HepG2 (cell line): ENCODE results near the gene WDR18. TPM values are rescaled to one million over a fixed set of nuclear protein-coding genes. Genes with fewer than 3 reads are reported as not detected.

Experiments used
- AGO1 ChIP-seq: fragments of 200-400 bp; formaldehyde crosslinking; IDR thresholded peaks from 2 replicates; pipeline ENCODE4 v1.6.1; 2017; ENCODE audit warnings: mild to moderate bottlenecking, low read depth, low read length, moderate library complexity; ENCODE audit not compliant: poor library complexity, severe bottlenecking
- CBX5 ChIP-seq: sonication (generic); formaldehyde crosslinking; IDR thresholded peaks from 2 replicates; pipeline ENCODE4 v1.4.0; 2020; ENCODE audit warnings: missing genetic modification reagents, borderline replicate concordance
- KAT7 ChIP-seq: IDR thresholded peaks from 2 replicates; pipeline ENCODE4 v1.6.1; 2018; ENCODE audit warnings: borderline replicate concordance, missing compliant biosample characterization
- MAFG ChIP-seq: sonication (generic); formaldehyde crosslinking; IDR thresholded peaks from 2 replicates; pipeline ENCODE4 v1.5.1; 2020; ENCODE audit warnings: mild to moderate bottlenecking, missing genetic modification reagents
- MATR3 ChIP-seq: sonication (generic); formaldehyde crosslinking; IDR thresholded peaks from 2 replicates; pipeline ENCODE4 v1.4.0; 2020; ENCODE audit warnings: missing genetic modification reagents
- MYC ChIP-seq: sonication (generic); formaldehyde crosslinking; IDR thresholded peaks from 2 replicates; pipeline ENCODE4 v1.9.0; 2021; ENCODE audit warnings: missing genetic modification reagents, borderline replicate concordance
- NFKB2 ChIP-seq: sonication (generic); formaldehyde crosslinking; IDR thresholded peaks from 2 replicates; pipeline ENCODE4 v1.4.0; 2020; ENCODE audit warnings: missing genetic modification reagents, borderline replicate concordance
- RXRB ChIP-seq: IDR thresholded peaks from 2 replicates; pipeline ENCODE4 v1.6.1; 2016; ENCODE audit warnings: borderline replicate concordance, missing genetic modification reagents, missing compliant biosample characterization
- ZMYM2 ChIP-seq: sonication (generic); formaldehyde crosslinking; IDR thresholded peaks from 2 replicates; pipeline ENCODE4 v1.8.0; 2022; ENCODE audit warnings: mild to moderate bottlenecking, missing genetic modification reagents
- ZNF335 ChIP-seq: sonication (generic); formaldehyde crosslinking; IDR thresholded peaks from 2 replicates; pipeline ENCODE4 v1.4.0; 2020; ENCODE audit warnings: missing genetic modification reagents
- ZNF354B ChIP-seq: sonication (generic); formaldehyde crosslinking; IDR thresholded peaks from 2 replicates; pipeline ENCODE4 v1.8.0; 2022; ENCODE audit warnings: mild to moderate bottlenecking, missing genetic modification reagents
- ZNF563 ChIP-seq: sonication (generic); formaldehyde crosslinking; IDR thresholded peaks from 2 replicates; pipeline ENCODE4 v1.8.0; 2022; ENCODE audit warnings: mild to moderate bottlenecking, moderate library complexity, missing genetic modification reagents
- ZNF883 ChIP-seq: sonication (generic); formaldehyde crosslinking; IDR thresholded peaks from 2 replicates; pipeline ENCODE4 v1.5.1; 2020; ENCODE audit warnings: mild to moderate bottlenecking, missing genetic modification reagents; ENCODE audit errors: not compliant biosample characterization
- polyA plus RNA-seq, 8 experiments: library from polyadenylated mRNA; depleted of rRNA in 3 of 8; stranded (reverse) in 7 of 8; unstranded in 1 of 8; fragments of >200 nt; fragmentation: Illumina TruSeq in 4 of 8; extraction: Trizol in 4 of 8; gene quantifications; 2 replicates each; pipeline versions ENCODE4 v1.2.1 to v1.2.3, GENCODE V29; 2011 to 2016; ENCODE audit warnings: low read depth in 4 of 8, missing spikeins in 1 of 8, mixed read lengths in 1 of 8; ENCODE audit not compliant: insufficient read depth in 1 of 8
- total RNA-seq, 5 experiments: library from RNA; depleted of rRNA; stranded (reverse); fragments of >200 nt; fragmentation: Illumina TruSeq; extraction: Trizol; gene quantifications; 2 replicates each; pipeline ENCODE4 v1.2.3, GENCODE V29; 2016; ENCODE audit warnings: low read depth in 1 of 5
- TF ChIP-seq, protein P1 (sequence below): sonication (generic); formaldehyde crosslinking; IDR thresholded peaks from 2 replicates; pipeline ENCODE4 v1.5.1; 2020; ENCODE audit warnings: mild to moderate bottlenecking, missing genetic modification reagents, moderate library complexity
- TF ChIP-seq, protein P2 (sequence below): sonication (generic); formaldehyde crosslinking; IDR thresholded peaks from 2 replicates; pipeline ENCODE4 v1.5.1; 2020; ENCODE audit warnings: missing genetic modification reagents, mild to moderate bottlenecking, borderline replicate concordance
- TF ChIP-seq, protein P3 (sequence below): sonication (generic); formaldehyde crosslinking; IDR thresholded peaks from 2 replicates; pipeline ENCODE4 v1.9.0; 2022; ENCODE audit warnings: missing genetic modification reagents, mild to moderate bottlenecking, borderline replicate concordance
- TF ChIP-seq, protein P4 (sequence below): IDR thresholded peaks from 2 replicates; pipeline ENCODE4 v1.6.1; 2016; ENCODE audit warnings: low read depth, control low read depth
- TF ChIP-seq, protein P5 (sequence below): IDR thresholded peaks from 2 replicates; pipeline ENCODE4 v1.6.1; 2016; ENCODE audit warnings: mild to moderate bottlenecking
- TF ChIP-seq, protein P6 (sequence below): sonication (generic); formaldehyde crosslinking; IDR thresholded peaks from 2 replicates; pipeline ENCODE4 v1.4.0; 2020; ENCODE audit warnings: missing genetic modification reagents
- TF ChIP-seq, protein P7 (sequence below): sonication (generic); formaldehyde crosslinking; IDR thresholded peaks from 2 replicates; pipeline ENCODE4 v1.5.0; 2020; ENCODE audit warnings: mild to moderate bottlenecking, low read depth, missing genetic modification reagents, borderline replicate concordance

Gene WDR18
- total and polyA plus RNA-seq, 2 of the 13 experiments (the other 11 are each of a cell fraction or from before 2014, with no cell fraction given): 36.4 to 47.6 TPM

DNA sequence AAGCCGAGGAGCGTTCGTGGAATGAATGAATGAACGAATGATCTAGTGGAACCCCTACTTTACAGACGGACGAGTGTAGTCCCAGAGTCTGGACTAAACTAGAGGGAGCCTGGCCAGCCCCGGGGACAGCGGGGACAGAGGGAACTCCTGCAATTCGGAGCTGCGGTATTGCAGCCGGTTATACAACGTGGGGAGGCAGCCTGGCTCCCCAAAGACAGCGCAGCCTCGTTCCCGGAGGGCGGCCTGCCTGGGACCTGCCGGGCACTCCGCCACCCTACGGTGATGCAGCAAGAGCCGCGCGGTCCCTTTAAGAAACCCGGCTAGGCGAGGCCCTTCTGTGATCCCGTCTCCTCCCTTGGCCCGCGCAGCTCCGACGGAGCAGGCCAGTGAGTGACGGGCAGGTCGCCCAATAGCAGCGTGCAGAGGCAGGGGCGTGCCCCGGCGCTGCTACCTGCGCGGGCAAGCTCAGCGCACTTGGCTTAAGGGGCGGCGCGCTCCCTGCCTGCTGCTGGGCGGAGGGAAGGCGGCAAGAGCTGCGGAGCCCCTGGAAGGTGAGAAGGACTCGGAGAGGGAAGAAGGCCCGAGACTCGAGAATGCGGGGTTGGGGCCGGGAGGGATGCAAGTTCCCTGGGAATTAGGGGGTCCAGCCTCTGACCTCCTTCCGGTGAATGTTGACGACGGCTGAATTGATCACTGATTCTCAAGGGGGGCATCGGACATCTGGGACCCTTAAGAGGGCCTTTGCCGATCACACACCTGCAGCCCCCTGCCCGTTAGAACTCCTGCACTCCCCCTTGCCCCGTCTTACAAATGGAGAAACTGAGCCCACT is 55.7 kb downstream of the WDR18 start, which contains the start of gene ABCA7 (continued):
- TF ChIP-seq, protein P1, sequence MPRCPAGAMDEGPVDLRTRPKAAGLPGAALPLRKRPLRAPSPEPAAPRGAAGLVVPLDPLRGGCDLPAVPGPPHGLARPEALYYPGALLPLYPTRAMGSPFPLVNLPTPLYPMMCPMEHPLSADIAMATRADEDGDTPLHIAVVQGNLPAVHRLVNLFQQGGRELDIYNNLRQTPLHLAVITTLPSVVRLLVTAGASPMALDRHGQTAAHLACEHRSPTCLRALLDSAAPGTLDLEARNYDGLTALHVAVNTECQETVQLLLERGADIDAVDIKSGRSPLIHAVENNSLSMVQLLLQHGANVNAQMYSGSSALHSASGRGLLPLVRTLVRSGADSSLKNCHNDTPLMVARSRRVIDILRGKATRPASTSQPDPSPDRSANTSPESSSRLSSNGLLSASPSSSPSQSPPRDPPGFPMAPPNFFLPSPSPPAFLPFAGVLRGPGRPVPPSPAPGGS: 0 out of 2 replicates have a peak, but pooled peaks have one; percentile 34
- TF ChIP-seq ZNF883 (CRISPR knock-in tag) (no peak), MATR3 (CRISPR knock-in tag) (no peak), KAT7 (CRISPR knock-in tag) (no peak), NFKB2 (CRISPR knock-in tag) (peak; percentile 36; the same call in 1 of the 2 replicates), ZNF335 (peak; percentile 83), AGO1 (peak; percentile 89), ZMYM2 (CRISPR knock-in tag) (no peak), MAFG (CRISPR knock-in tag) (no peak), ZNF354B (CRISPR knock-in tag) (no peak), MYC (CRISPR knock-in tag) (peak; percentile 16; the same call in 1 of the 2 replicates), RXRB (CRISPR knock-in tag) (peak; percentile 20; the same call in 1 of the 2 replicates), ZNF563 (CRISPR knock-in tag) (no peak), CBX5 (CRISPR knock-in tag) (peak; percentile 48; the same call in 1 of the 2 replicates)
- TF ChIP-seq, protein P2, sequence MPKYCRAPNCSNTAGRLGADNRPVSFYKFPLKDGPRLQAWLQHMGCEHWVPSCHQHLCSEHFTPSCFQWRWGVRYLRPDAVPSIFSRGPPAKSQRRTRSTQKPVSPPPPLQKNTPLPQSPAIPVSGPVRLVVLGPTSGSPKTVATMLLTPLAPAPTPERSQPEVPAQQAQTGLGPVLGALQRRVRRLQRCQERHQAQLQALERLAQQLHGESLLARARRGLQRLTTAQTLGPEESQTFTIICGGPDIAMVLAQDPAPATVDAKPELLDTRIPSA (CRISPR knock-in tag): no peak
- TF ChIP-seq, protein P3, sequence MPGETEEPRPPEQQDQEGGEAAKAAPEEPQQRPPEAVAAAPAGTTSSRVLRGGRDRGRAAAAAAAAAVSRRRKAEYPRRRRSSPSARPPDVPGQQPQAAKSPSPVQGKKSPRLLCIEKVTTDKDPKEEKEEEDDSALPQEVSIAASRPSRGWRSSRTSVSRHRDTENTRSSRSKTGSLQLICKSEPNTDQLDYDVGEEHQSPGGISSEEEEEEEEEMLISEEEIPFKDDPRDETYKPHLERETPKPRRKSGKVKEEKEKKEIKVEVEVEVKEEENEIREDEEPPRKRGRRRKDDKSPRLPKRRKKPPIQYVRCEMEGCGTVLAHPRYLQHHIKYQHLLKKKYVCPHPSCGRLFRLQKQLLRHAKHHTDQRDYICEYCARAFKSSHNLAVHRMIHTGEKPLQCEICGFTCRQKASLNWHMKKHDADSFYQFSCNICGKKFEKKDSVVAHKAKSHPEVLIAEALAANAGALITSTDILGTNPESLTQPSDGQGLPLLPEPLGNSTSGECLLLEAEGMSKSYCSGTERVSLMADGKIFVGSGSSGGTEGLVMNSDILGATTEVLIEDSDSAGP (CRISPR knock-in tag): peak; percentile 100
- TF ChIP-seq, protein P4, sequence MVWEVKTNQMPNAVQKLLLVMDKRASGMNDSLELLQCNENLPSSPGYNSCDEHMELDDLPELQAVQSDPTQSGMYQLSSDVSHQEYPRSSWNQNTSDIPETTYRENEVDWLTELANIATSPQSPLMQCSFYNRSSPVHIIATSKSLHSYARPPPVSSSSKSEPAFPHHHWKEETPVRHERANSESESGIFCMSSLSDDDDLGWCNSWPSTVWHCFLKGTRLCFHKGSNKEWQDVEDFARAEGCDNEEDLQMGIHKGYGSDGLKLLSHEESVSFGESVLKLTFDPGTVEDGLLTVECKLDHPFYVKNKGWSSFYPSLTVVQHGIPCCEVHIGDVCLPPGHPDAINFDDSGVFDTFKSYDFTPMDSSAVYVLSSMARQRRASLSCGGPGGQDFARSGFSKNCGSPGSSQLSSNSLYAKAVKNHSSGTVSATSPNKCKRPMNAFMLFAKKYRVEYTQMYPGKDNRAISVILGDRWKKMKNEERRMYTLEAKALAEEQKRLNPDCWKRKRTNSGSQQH (CRISPR knock-in tag): no peak
- TF ChIP-seq, protein P5, sequence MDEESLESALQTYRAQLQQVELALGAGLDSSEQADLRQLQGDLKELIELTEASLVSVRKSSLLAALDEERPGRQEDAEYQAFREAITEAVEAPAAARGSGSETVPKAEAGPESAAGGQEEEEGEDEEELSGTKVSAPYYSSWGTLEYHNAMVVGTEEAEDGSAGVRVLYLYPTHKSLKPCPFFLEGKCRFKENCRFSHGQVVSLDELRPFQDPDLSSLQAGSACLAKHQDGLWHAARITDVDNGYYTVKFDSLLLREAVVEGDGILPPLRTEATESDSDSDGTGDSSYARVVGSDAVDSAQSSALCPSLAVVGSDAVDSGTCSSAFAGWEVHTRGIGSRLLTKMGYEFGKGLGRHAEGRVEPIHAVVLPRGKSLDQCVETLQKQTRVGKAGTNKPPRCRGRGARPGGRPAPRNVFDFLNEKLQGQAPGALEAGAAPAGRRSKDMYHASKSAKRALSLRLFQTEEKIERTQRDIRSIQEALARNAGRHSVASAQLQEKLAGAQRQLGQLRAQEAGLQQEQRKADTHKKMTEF (CRISPR knock-in tag): peak; percentile 71
- TF ChIP-seq, protein P6, sequence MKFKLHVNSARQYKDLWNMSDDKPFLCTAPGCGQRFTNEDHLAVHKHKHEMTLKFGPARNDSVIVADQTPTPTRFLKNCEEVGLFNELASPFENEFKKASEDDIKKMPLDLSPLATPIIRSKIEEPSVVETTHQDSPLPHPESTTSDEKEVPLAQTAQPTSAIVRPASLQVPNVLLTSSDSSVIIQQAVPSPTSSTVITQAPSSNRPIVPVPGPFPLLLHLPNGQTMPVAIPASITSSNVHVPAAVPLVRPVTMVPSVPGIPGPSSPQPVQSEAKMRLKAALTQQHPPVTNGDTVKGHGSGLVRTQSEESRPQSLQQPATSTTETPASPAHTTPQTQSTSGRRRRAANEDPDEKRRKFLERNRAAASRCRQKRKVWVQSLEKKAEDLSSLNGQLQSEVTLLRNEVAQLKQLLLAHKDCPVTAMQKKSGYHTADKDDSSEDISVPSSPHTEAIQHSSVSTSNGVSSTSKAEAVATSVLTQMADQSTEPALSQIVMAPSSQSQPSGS (CRISPR knock-in tag): 0 out of 2 replicates have a peak, but pooled peaks have one; percentile 42
- TF ChIP-seq, protein P7, sequence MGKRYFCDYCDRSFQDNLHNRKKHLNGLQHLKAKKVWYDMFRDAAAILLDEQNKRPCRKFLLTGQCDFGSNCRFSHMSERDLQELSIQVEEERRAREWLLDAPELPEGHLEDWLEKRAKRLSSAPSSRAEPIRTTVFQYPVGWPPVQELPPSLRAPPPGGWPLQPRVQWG (CRISPR knock-in tag): no peak
